RWPE1 (cell line): Measurements from ENCODE around the gene RUFY2.
A peak's percentile ranks its signal among the peaks of the same experiment; 100 is the strongest.
"Not testable (repeated sequence)": the region's sequence is repeated elsewhere in the genome, so short reads cannot be mapped to it uniquely, and the experiment has no call there.

Source experiments
- CTCF ChIA-PET: fragments of 350-600 bp; sonication (Branson Sonifier 250); formaldehyde crosslinking; extraction: SDS; loops from one replicate; lab custom pipeline; 2021; lab: Yijun Ruan, JAX
- POLR2A ChIA-PET: fragments of 400-600 bp; formaldehyde crosslinking; extraction: SDS; loops from one replicate; lab custom pipeline; 2020; ENCODE audit warnings: antibody characterized with exemption; ENCODE audit not compliant: low non-redundant PET; lab: Yijun Ruan, JAX
- DNase-seq: peaks from one replicate; pipeline ENCODE4 v3.0.0; 2012; ENCODE audit warnings: low spot score
- H3K27ac ChIP-seq: fragments of 450-650 bp; 2 replicates; pipeline ENCODE4 v1.5.1; 2017
- CTCF ChIP-seq: fragments of 450-650 bp; conservative IDR thresholded peaks from 2 replicates; pipeline ENCODE4 v1.5.1; 2017; ENCODE audit warnings: low read depth, mild to moderate bottlenecking

RUFY2 gene

GRCh38 chr10:68332259-68333057 is 74.6 kb downstream of the RUFY2 start, which contains the start of gene PBLD:
Gene PBLD, minus strand, starts transcription at chr10:68332928. Its CDS starts 26,084 bp downstream, at chr10:68306844.
- DNase-seq: peak; percentile 66
- H3K27ac ChIP-seq: peak within 1 kb of the TSS; percentile 96

GRCh38 chr10:68331455-68332258 is 75.4 kb downstream of the RUFY2 start, which contains the start of gene HNRNPH3:
Gene HNRNPH3, plus strand, starts transcription at chr10:68332064. Its CDS starts 5,158 bp downstream, at chr10:68337222.
- TF ChIP-seq CTCF: no peak
- peak; percentile 97 for DNase-seq
- H3K27ac ChIP-seq: peak within 1 kb of the TSS; percentile 96
- ChIA-PET CTCF (interaction anchor here (0.5 to 0.6 kb wide), 3 partner anchors 19 to 281 kb away, joined by 3 read pairs; no protein-coding TSS in a partner anchor), POLR2A (interaction anchor here (0.7 kb wide), 2 partner anchors 261 to 605 kb away, joined by 4 to 6 read pairs; no protein-coding TSS in a partner anchor)

More at GRCh38 chr10:68332259-68333057, 74.6 kb downstream of the RUFY2 start, which contains the start of gene PBLD:
- ChIA-PET POLR2A (interaction anchor here (0.6 to 0.7 kb wide), 4 partner anchors 261 to 605 kb away, joined by 3 to 6 read pairs (median 4); no protein-coding TSS in a partner anchor), CTCF (interaction anchor here (0.5 to 1.1 kb wide), 5 partner anchors 16 to 282 kb away, joined by 3 to 8 read pairs (median 3); no protein-coding TSS in a partner anchor)
- TF ChIP-seq CTCF: peak; percentile 50

GRCh38 chr10:68330852-68331454 is 76.1 kb downstream of the RUFY2 start:
- ChIA-PET POLR2A (no interaction called here), CTCF (no interaction called here)
- TF ChIP-seq CTCF: no peak
- no peak for DNase-seq
- H3K27ac ChIP-seq: peak overlapping the region; percentile 96

- CTCF ChIA-PET: interaction anchor here (1.0 kb wide), 1 partner anchor 117 kb away, joined by 3 read pairs; no protein-coding TSS in a partner anchor
- TF ChIP-seq CTCF: no peak
- no peak overlapping the region for H3K27ac ChIP-seq
- DNase-seq: no peak
- POLR2A ChIA-PET: no interaction called here
These were observed 77.6 kb downstream of the RUFY2 start for GRCh38 chr10:68329506-68329861.

- peak overlapping the region; percentile 78 for H3K27ac ChIP-seq
- DNase-seq: peak; percentile 46
- CTCF ChIA-PET: interaction anchor here (0.7 kb wide), 1 partner anchor 47 kb away, joined by 3 read pairs; no protein-coding TSS in a partner anchor
- POLR2A ChIA-PET: interaction anchor here (0.7 kb wide), 1 partner anchor 238 kb away, joined by 3 read pairs; no protein-coding TSS in a partner anchor
- TF ChIP-seq CTCF: no peak
These were observed 78.9 kb downstream of the RUFY2 start for GRCh38 chr10:68327889-68328786.

- DNase-seq, CTCF ChIA-PET, H3K27ac ChIP-seq, POLR2A ChIA-PET: not testable (repeated sequence)
These were observed 82.7 kb downstream of the RUFY2 start for GRCh38 chr10:68324396-68324795.
